K562 (cell line): ENCODE measurements around the gene PXK. TPM values are rescaled to one million over a fixed set of nuclear protein-coding genes. Genes with fewer than 3 reads are reported as not detected.
A peak's percentile ranks its signal among the peaks of the same experiment; 100 is the strongest.

Source experiments
- ESRRA ChIP-seq: fragments of 450-650 bp; IDR thresholded peaks from 2 replicates; pipeline ENCODE4 v1.6.1; 2014; ENCODE audit warnings: low read depth, mild to moderate bottlenecking, moderate library complexity, borderline replicate concordance
- GABPA ChIP-seq: fragments of 200-800 bp; sonication (Bioruptor generic); conservative IDR thresholded peaks from 2 replicates; pipeline ENCODE4 v1.6.1; 2016; ENCODE audit warnings: low read depth, missing genetic modification characterization, missing compliant biosample characterization
- GABPB1 ChIP-seq: sonication (generic); formaldehyde crosslinking; IDR thresholded peaks from 2 replicates; pipeline ENCODE4 v1.8.0; 2022; ENCODE audit warnings: mild to moderate bottlenecking, missing genetic modification reagents
- POLR2G ChIP-seq: fragments of 200-400 bp; formaldehyde crosslinking; IDR thresholded peaks from 2 replicates; pipeline ENCODE4 v1.6.1; 2017; ENCODE audit warnings: low read depth, mild to moderate bottlenecking, antibody characterized with exemption, low read length, moderate library complexity
- RBM25 ChIP-seq: fragments of 200-400 bp; formaldehyde crosslinking; IDR thresholded peaks from 2 replicates; pipeline ENCODE4 v1.6.1; 2018; ENCODE audit warnings: low read length, low read depth, moderate library complexity; ENCODE audit not compliant: severe bottlenecking
- SAFB ChIP-seq: fragments of 200-400 bp; formaldehyde crosslinking; IDR thresholded peaks from 2 replicates; pipeline ENCODE4 v1.6.1; 2017; ENCODE audit warnings: low read depth, low read length, borderline replicate concordance
- SIN3A ChIP-seq, 2 experiments: fragments of 150-350 bp in 1 of 2; IDR thresholded peaks; 2 replicates each; pipeline ENCODE4 v1.6.1; 2011 to 2016; ENCODE audit warnings: borderline replicate concordance in 2 of 2, low read depth in 2 of 2, low read length in 2 of 2, mild to moderate bottlenecking in 2 of 2, moderate library complexity in 2 of 2; ENCODE audit not compliant: control insufficient read depth in 1 of 2
- SMAD4 ChIP-seq: fragments of 250-450 bp; sonication (Bioruptor Pico); conservative IDR thresholded peaks from 2 replicates; pipeline ENCODE4 v1.8.0; 2021; ENCODE audit warnings: inconsistent platforms, mild to moderate bottlenecking, moderate library complexity
- SP2 ChIP-seq: IDR thresholded peaks from 2 replicates; pipeline ENCODE4 v1.6.1; 2011; ENCODE audit warnings: mild to moderate bottlenecking, low read depth, low read length, moderate library complexity; ENCODE audit not compliant: poor library complexity, severe bottlenecking; ENCODE audit errors: extremely low read depth
- ZNF24 ChIP-seq: fragments of 450-650 bp; IDR thresholded peaks from 2 replicates; pipeline ENCODE4 v1.6.1; 2016
- ZNF408 ChIP-seq: fragments of 250-450 bp; sonication (Bioruptor Pico); IDR thresholded peaks from 2 replicates; pipeline ENCODE4 v1.4.0; 2020; ENCODE audit warnings: low read depth, mild to moderate bottlenecking, moderate library complexity
- ZNF431 ChIP-seq: sonication (generic); formaldehyde crosslinking; IDR thresholded peaks from 2 replicates; pipeline ENCODE4 v1.8.0; 2022; ENCODE audit warnings: mild to moderate bottlenecking, missing genetic modification reagents
- polyA plus RNA-seq, 8 experiments: library from polyadenylated mRNA; depleted of rRNA in 4 of 8; stranded (reverse) in 5 of 8; unstranded in 3 of 8; fragments of >200 nt; fragmentation: Nextera tagmentation in 2 of 8; fragmentation: Illumina TruSeq in 1 of 8; extraction: Ambion mirVana in 2 of 8; extraction: Trizol in 1 of 8; gene quantifications; 2 replicates each; pipeline versions ENCODE4 v1.2.1 to v1.2.3, GENCODE V29; 2011 to 2014; ENCODE audit warnings: inconsistent platforms in 1 of 8, missing spikeins in 1 of 8
- total RNA-seq, 7 experiments: library from RNA; depleted of rRNA in 6 of 7; stranded (reverse); fragments of >200 nt in 6 of 7; fragmentation: Illumina TruSeq in 2 of 7; extraction: Trizol in 2 of 7; gene quantifications; 2 replicates each; pipeline versions ENCODE4 v1.2.1 to v1.2.3, GENCODE V29; 2011 to 2021; ENCODE audit warnings: low replicate concordance in 1 of 7
- TF ChIP-seq, protein P1 (sequence below), 2 experiments: fragments of 450-650 bp; IDR thresholded peaks; 2 replicates each; pipeline ENCODE4 v1.6.1; 2016
- TF ChIP-seq, protein P2 (sequence below): fragments of 250-450 bp; sonication (Bioruptor Pico); IDR thresholded peaks from 2 replicates; pipeline ENCODE4 v1.9.0; 2021; ENCODE audit warnings: mild to moderate bottlenecking, inconsistent platforms
- TF ChIP-seq, protein P3 (sequence below): sonication (generic); formaldehyde crosslinking; IDR thresholded peaks from 2 replicates; pipeline ENCODE4 v1.9.0; 2022; ENCODE audit warnings: mild to moderate bottlenecking, missing genetic modification reagents
- TF ChIP-seq, protein P4 (sequence below): fragments of 250-450 bp; sonication (Bioruptor Pico); IDR thresholded peaks from 2 replicates; pipeline ENCODE4 v1.8.0; 2021; ENCODE audit warnings: borderline replicate concordance, mild to moderate bottlenecking, moderate library complexity; ENCODE audit not compliant: poor library complexity, severe bottlenecking
- TF ChIP-seq, protein P5 (sequence below): fragments of 450-650 bp; IDR thresholded peaks from 2 replicates; pipeline ENCODE4 v1.6.1; 2017; ENCODE audit warnings: antibody characterized with exemption, mild to moderate bottlenecking

The PXK gene
- total and polyA plus RNA-seq, 9 of the 15 experiments (the other 6 are each of a cell fraction or from before 2014, with no cell fraction given): 3.3 to 19.9 (median 11.3) TPM

DNA sequence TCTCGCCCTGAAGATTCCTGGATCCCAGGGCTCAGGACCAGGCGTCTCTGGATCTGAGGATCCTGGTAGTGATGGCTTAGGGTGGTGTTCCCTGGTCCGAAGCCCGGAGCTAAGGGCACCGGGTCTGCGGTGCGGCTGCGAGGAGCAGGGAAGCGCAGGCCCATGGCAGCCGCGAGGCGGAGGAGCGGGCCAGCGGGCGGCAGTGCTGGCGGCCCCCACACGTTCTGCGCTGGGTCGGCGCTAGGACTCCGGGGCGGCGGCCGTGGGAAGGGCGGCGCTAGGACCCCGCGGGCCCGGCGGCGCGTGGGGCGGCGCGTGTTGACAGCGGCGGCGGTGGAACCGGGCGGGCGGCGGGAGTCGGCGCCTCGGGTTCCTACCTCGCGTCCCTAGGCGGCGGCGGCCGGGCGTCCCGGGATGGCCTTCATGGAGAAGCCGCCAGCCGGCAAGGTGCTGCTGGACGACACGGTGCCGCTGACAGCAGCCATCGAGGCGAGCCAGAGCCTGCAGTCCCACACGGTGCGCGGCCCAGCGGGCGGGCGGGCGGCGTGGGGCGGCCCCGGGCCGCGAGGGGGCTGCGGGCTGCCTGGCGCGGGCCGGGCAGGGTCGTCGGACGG is at the start of gene PXK (continued):
- TF ChIP-seq, protein P1, sequence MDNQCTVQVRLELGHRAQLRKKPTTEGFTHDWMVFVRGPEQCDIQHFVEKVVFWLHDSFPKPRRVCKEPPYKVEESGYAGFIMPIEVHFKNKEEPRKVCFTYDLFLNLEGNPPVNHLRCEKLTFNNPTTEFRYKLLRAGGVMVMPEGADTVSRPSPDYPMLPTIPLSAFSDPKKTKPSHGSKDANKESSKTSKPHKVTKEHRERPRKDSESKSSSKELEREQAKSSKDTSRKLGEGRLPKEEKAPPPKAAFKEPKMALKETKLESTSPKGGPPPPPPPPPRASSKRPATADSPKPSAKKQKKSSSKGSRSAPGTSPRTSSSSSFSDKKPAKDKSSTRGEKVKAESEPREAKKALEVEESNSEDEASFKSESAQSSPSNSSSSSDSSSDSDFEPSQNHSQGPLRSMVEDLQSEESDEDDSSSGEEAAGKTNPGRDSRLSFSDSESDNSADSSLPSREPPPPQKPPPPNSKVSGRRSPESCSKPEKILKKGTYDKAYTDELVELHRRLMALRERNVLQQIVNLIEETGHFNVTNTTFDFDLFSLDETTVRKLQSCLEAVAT (IDR thresholded peaks at IDR 0.05): no peak
- TF ChIP-seq ZNF24: peak; percentile 62; the same call in 1 of the 2 replicates
- TF ChIP-seq, protein P2, sequence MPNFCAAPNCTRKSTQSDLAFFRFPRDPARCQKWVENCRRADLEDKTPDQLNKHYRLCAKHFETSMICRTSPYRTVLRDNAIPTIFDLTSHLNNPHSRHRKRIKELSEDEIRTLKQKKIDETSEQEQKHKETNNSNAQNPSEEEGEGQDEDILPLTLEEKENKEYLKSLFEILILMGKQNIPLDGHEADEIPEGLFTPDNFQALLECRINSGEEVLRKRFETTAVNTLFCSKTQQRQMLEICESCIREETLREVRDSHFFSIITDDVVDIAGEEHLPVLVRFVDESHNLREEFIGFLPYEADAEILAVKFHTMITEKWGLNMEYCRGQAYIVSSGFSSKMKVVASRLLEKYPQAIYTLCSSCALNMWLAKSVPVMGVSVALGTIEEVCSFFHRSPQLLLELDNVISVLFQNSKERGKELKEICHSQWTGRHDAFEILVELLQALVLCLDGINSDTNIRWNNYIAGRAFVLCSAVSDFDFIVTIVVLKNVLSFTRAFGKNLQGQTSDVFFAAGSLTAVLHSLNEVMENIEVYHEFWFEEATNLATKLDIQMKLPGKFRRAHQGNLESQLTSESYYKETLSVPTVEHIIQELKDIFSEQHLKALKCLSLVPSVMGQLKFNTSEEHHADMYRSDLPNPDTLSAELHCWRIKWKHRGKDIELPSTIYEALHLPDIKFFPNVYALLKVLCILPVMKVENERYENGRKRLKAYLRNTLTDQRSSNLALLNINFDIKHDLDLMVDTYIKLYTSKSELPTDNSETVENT: peak; percentile 26; the same call in 1 of the 2 replicates
- no peak; the same call in 1 of the 2 replicates for TF ChIP-seq GABPB1 (CRISPR knock-in tag)
- TF ChIP-seq, protein P3, sequence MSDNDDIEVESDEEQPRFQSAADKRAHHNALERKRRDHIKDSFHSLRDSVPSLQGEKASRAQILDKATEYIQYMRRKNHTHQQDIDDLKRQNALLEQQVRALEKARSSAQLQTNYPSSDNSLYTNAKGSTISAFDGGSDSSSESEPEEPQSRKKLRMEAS: peak; percentile 67
- TF ChIP-seq, protein P4, sequence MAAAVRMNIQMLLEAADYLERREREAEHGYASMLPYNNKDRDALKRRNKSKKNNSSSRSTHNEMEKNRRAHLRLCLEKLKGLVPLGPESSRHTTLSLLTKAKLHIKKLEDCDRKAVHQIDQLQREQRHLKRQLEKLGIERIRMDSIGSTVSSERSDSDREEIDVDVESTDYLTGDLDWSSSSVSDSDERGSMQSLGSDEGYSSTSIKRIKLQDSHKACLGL: peak; percentile 7
- TF ChIP-seq ZNF431: 0 out of 2 replicates have a peak, but pooled peaks have one; percentile 59
- TF ChIP-seq ZNF408 (CRISPR knock-in tag): peak; percentile 95; the same call in 1 of the 2 replicates
- peak; percentile 26; the same call in 1 of the 2 replicates for TF ChIP-seq GABPA (tag)
- TF ChIP-seq RBM25: peak; percentile 82
- TF ChIP-seq, protein P5, sequence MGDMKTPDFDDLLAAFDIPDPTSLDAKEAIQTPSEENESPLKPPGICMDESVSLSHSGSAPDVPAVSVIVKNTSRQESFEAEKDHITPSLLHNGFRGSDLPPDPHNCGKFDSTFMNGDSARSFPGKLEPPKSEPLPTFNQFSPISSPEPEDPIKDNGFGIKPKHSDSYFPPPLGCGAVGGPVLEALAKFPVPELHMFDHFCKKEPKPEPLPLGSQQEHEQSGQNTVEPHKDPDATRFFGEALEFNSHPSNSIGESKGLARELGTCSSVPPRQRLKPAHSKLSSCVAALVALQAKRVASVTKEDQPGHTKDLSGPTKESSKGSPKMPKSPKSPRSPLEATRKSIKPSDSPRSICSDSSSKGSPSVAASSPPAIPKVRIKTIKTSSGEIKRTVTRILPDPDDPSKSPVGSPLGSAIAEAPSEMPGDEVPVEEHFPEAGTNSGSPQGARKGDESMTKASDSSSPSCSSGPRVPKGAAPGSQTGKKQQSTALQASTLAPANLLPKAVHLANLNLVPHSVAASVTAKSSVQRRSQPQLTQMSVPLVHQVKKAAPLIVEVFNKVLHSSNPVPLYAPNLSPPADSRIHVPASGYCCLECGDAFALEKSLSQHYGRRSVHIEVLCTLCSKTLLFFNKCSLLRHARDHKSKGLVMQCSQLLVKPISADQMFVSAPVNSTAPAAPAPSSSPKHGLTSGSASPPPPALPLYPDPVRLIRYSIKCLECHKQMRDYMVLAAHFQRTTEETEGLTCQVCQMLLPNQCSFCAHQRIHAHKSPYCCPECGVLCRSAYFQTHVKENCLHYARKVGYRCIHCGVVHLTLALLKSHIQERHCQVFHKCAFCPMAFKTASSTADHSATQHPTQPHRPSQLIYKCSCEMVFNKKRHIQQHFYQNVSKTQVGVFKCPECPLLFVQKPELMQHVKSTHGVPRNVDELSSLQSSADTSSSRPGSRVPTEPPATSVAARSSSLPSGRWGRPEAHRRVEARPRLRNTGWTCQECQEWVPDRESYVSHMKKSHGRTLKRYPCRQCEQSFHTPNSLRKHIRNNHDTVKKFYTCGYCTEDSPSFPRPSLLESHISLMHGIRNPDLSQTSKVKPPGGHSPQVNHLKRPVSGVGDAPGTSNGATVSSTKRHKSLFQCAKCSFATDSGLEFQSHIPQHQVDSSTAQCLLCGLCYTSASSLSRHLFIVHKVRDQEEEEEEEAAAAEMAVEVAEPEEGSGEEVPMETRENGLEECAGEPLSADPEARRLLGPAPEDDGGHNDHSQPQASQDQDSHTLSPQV: 0 out of 2 replicates have a peak, but pooled peaks have one; percentile 24
- TF ChIP-seq SMAD4 (CRISPR knock-in tag): peak; percentile 95
- peak in 1 of 2 experiments; percentile 82; a peak in 2 of 4 replicates for TF ChIP-seq SIN3A (IDR thresholded peaks at IDR 0.05; ENCODE audit: borderline replicate concordance in 2 of 2, control insufficient read depth in 1 of 2, low read depth in 2 of 2, low read length in 2 of 2)
- TF ChIP-seq SAFB: peak; percentile 82
- peak; percentile 48; the same call in 1 of the 2 replicates for TF ChIP-seq ESRRA
- no peak for TF ChIP-seq SP2
- peak; percentile 80 for TF ChIP-seq POLR2G
